Neural cell (in vitro differentiated cells): ENCODE data around the gene RNF44. TPM values are rescaled to one million over a fixed set of nuclear protein-coding genes. Genes with fewer than 3 reads are reported as not detected.

Source experiments
- H2AFZ ChIP-seq: fragments of 200-600, 300-800 bp; sonication (generic), shearing (Covaris generic); 2 replicates; pipeline ENCODE4 v1.6.0; 2014; ENCODE audit warnings: low read depth, mild to moderate bottlenecking, antibody characterized with exemption, low read length, moderate library complexity
- H3F3A ChIP-seq: fragments of 200-600 bp; shearing (Covaris generic); 2 replicates; pipeline ENCODE4 v1.6.1; 2016; ENCODE audit warnings: mild to moderate bottlenecking, moderate library complexity, mixed read lengths, antibody characterized with exemption, low read length; ENCODE audit not compliant: insufficient read depth, poor library complexity, severe bottlenecking
- H3K27ac ChIP-seq: fragments of 200-600, 300-800 bp; sonication (generic), shearing (Covaris generic); 2 replicates; pipeline ENCODE4 v1.5.1; 2014; ENCODE audit warnings: mild to moderate bottlenecking, low read length, moderate library complexity
- H3K27me3 ChIP-seq: fragments of 300-800, 200-600 bp; sonication (generic), shearing (Covaris generic); 2 replicates; pipeline ENCODE4 v1.6.0; 2014; ENCODE audit warnings: mild to moderate bottlenecking, low read depth, low read length, moderate library complexity; ENCODE audit not compliant: insufficient read depth
- H3K36me3 ChIP-seq: fragments of 300-800, 200-600 bp; sonication (generic), shearing (Covaris generic); 2 replicates; pipeline ENCODE4 v1.5.1; 2014; ENCODE audit warnings: mild to moderate bottlenecking, antibody characterized with exemption, low read length, moderate library complexity; ENCODE audit not compliant: insufficient read depth
- H3K4me2 ChIP-seq: fragments of 300-800, 200-600 bp; sonication (generic), shearing (Covaris generic); 2 replicates; pipeline ENCODE4 v1.6.0; 2014; ENCODE audit warnings: mild to moderate bottlenecking, low read length
- H3K4me3 ChIP-seq: fragments of 300-800, 200-600 bp; sonication (generic), shearing (Covaris generic); 2 replicates; pipeline ENCODE4 v1.5.1; 2014; ENCODE audit warnings: mild to moderate bottlenecking, low read length, moderate library complexity
- H3K79me2 ChIP-seq: fragments of 200-600 bp; shearing (Covaris generic); replicated peaks from 2 replicates; pipeline ENCODE4 v1.6.0; 2014; ENCODE audit warnings: mild to moderate bottlenecking, low read length, moderate library complexity; ENCODE audit not compliant: insufficient read depth
- H3K9ac ChIP-seq: fragments of 300-800, 200-600 bp; sonication (generic), shearing (Covaris generic); 2 replicates; pipeline ENCODE4 v1.6.1; 2016; ENCODE audit warnings: mild to moderate bottlenecking, low read length, mixed read lengths
- H3K9me2 ChIP-seq: fragments of 200-600 bp; shearing (Covaris generic); 2 replicates; pipeline ENCODE4 v1.6.1; 2016; ENCODE audit warnings: mild to moderate bottlenecking, low read length, mixed read lengths; ENCODE audit not compliant: insufficient read depth
- H3K9me3 ChIP-seq: fragments of 200-600, 300-800 bp; sonication (generic), shearing (Covaris generic); 2 replicates; pipeline ENCODE4 v1.6.1; 2016; ENCODE audit warnings: mild to moderate bottlenecking, mixed run types, low read length, moderate library complexity, mixed read lengths
- H4K20me1 ChIP-seq: fragments of 200-600 bp; shearing (Covaris generic); 2 replicates; pipeline ENCODE4 v1.6.1; 2016; ENCODE audit warnings: mild to moderate bottlenecking, mixed run types; ENCODE audit not compliant: insufficient read depth
- CTCF ChIP-seq: fragments of 450-650 bp; IDR thresholded peaks from 2 replicates; pipeline ENCODE4 v1.5.1; 2014; ENCODE audit warnings: antibody characterized with exemption, mild to moderate bottlenecking, moderate library complexity; ENCODE audit not compliant: poor library complexity, severe bottlenecking
- EP300 ChIP-seq: fragments of 450-650 bp; conservative IDR thresholded peaks from 2 replicates; pipeline ENCODE4 v1.6.1; 2014; ENCODE audit warnings: antibody characterized with exemption, mild to moderate bottlenecking, moderate library complexity; ENCODE audit not compliant: poor library complexity, severe bottlenecking
- EZH2 ChIP-seq: fragments of 200-600, 300-800 bp; shearing (Covaris generic), sonication (generic); IDR thresholded peaks from 2 replicates; pipeline ENCODE4 v1.6.1; 2014; ENCODE audit warnings: antibody characterized with exemption, low read length, borderline replicate concordance, mild to moderate bottlenecking; ENCODE audit not compliant: insufficient read depth, poor library complexity, severe bottlenecking
- MXI1 ChIP-seq: fragments of 450-650 bp; conservative IDR thresholded peaks from 2 replicates; pipeline ENCODE4 v1.6.1; 2014; ENCODE audit warnings: antibody characterized with exemption, mild to moderate bottlenecking; ENCODE audit not compliant: poor library complexity, severe bottlenecking
- POLR2AphosphoS5 ChIP-seq: IDR thresholded peaks from 2 replicates; pipeline ENCODE4 v1.6.1; 2012
- RAD21 ChIP-seq: fragments of 450-650 bp; conservative IDR thresholded peaks from 2 replicates; pipeline ENCODE4 v1.6.1; 2014; ENCODE audit warnings: antibody characterized with exemption, mild to moderate bottlenecking, moderate library complexity
- SMC3 ChIP-seq: fragments of 450-650 bp; conservative IDR thresholded peaks from 2 replicates; pipeline ENCODE4 v1.6.1; 2014; ENCODE audit warnings: antibody characterized with exemption, mild to moderate bottlenecking, moderate library complexity; ENCODE audit not compliant: poor library complexity
- TAF1 ChIP-seq: IDR thresholded peaks from 2 replicates; pipeline ENCODE4 v1.6.1; 2012; ENCODE audit warnings: low read depth
- polyA plus RNA-seq: library from polyadenylated mRNA; depleted of rRNA; stranded (reverse); fragments of >200 nt; gene quantifications from 2 replicates; pipeline ENCODE4 v1.2.3, GENCODE V29; 2014
- TF ChIP-seq, protein P1 (sequence below): IDR thresholded peaks from 2 replicates; pipeline ENCODE4 v1.6.1; 2012; ENCODE audit warnings: borderline replicate concordance

Gene RNF44
- polyA plus RNA-seq, 1 donor from 2014 or later, result 22.2 TPM

DNA sequence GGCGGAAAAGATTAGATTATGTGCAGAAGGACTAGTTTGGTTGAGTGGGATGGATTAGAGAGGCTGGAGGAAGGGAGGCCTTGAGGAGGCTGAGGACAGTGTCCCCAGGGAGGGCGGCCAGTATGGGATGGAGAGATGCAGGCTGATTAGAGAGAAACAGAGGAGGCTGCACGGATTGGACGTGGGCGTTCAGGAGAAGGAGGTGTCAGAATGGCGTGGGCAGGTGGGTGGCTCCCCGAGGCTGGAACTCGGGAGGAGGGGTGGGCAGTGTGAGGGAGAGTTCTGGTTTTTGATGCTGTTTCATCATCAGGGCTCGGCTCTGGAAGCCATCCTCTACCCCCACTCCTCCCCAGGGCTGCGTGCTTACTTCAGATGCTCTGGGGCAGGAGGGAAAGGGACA, 25.0 kb upstream of the RNF44 start:
- Histone ChIP-seq H3K4me2 (no peak overlapping the region), H3F3A (no peaks in the 10 kb centered on the region), H3K79me2 (no peaks in the 10 kb centered on the region), H3K27me3 (no peaks in the 10 kb centered on the region), H3K36me3 (no peaks in the 10 kb centered on the region), H3K4me3 (no peak overlapping the region), H3K9me2 (no peaks in the 10 kb centered on the region), H3K9me3 (no peaks in the 10 kb centered on the region), H3K9ac (no peak overlapping the region), H3K27ac (no peak overlapping the region), H4K20me1 (no peaks in the 10 kb centered on the region), H2AFZ (no peak overlapping the region)
- TF ChIP-seq CTCF (no peak), EP300 (no peak), SMC3 (no peak), POLR2AphosphoS5 (no peak), RAD21 (no peak), MXI1 (no peak), TAF1 (no peak)

DNA sequence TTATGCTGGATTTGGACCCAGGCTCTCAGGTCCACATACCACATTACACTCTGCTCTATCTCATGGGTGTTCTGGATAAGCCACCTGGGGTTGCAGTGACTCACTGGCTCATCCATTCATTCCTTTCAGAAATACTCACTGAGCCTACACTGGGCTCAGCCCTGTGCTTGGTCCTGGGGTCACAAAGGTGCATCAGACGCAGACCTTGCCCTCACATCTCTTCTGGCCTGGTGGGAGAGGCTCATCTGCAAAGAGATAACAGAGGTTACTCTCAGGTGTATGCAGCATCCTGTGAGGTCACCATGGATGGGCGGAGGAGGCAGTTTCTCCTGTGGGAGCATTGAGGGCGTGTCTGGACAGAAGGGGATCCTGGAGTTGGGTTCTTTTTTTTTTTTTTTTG, 24.1 kb upstream of the RNF44 start:
- Histone ChIP-seq H3K27me3 (no peaks in the 10 kb centered on the region), H3F3A (no peaks in the 10 kb centered on the region), H2AFZ (no peak overlapping the region), H3K27ac (no peak overlapping the region), H3K9me3 (no peaks in the 10 kb centered on the region), H3K79me2 (no peaks in the 10 kb centered on the region), H3K4me2 (no peak overlapping the region), H3K36me3 (no peaks in the 10 kb centered on the region), H4K20me1 (no peaks in the 10 kb centered on the region), H3K4me3 (no peak overlapping the region), H3K9ac (no peak overlapping the region), H3K9me2 (no peaks in the 10 kb centered on the region)
- TF ChIP-seq RAD21 (no peak), SMC3 (no peak), MXI1 (no peak), POLR2AphosphoS5 (no peak), TAF1 (no peak), EP300 (no peak), EZH2 (no peak)
- TF ChIP-seq, protein P1, sequence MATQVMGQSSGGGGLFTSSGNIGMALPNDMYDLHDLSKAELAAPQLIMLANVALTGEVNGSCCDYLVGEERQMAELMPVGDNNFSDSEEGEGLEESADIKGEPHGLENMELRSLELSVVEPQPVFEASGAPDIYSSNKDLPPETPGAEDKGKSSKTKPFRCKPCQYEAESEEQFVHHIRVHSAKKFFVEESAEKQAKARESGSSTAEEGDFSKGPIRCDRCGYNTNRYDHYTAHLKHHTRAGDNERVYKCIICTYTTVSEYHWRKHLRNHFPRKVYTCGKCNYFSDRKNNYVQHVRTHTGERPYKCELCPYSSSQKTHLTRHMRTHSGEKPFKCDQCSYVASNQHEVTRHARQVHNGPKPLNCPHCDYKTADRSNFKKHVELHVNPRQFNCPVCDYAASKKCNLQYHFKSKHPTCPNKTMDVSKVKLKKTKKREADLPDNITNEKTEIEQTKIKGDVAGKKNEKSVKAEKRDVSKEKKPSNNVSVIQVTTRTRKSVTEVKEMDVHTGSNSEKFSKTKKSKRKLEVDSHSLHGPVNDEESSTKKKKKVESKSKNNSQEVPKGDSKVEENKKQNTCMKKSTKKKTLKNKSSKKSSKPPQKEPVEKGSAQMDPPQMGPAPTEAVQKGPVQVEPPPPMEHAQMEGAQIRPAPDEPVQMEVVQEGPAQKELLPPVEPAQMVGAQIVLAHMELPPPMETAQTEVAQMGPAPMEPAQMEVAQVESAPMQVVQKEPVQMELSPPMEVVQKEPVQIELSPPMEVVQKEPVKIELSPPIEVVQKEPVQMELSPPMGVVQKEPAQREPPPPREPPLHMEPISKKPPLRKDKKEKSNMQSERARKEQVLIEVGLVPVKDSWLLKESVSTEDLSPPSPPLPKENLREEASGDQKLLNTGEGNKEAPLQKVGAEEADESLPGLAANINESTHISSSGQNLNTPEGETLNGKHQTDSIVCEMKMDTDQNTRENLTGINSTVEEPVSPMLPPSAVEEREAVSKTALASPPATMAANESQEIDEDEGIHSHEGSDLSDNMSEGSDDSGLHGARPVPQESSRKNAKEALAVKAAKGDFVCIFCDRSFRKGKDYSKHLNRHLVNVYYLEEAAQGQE, result no peak

DNA sequence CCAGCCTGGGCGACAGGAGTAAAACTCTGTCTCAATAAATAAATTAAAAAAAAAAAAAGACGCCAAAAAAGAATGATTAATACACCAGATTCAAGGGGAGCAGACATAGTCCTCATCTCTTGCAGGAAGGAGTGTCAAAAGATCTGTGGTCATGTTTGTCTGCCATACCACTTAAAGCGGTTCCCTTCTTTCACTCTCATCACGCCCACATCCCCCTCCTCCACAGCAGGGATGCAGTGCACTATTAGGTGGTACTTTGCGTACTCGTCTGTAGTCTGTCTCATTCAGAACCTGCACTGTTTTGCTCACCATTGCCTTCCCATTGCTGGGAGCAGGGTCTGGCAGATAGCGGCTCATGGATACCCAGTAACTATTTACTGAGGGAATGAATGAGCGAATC, 23.2 kb upstream of the RNF44 start:
- Histone ChIP-seq H3K9me3 (no peaks in the 10 kb centered on the region), H3K79me2 (no peaks in the 10 kb centered on the region), H4K20me1 (no peaks in the 10 kb centered on the region), H3K27me3 (no peaks in the 10 kb centered on the region), H3F3A (no peaks in the 10 kb centered on the region), H3K27ac (no peak overlapping the region), H3K4me3 (no peak overlapping the region), H2AFZ (no peak overlapping the region), H3K9me2 (no peaks in the 10 kb centered on the region), H3K9ac (no peak overlapping the region), H3K36me3 (no peaks in the 10 kb centered on the region), H3K4me2 (no peak overlapping the region)
- TF ChIP-seq POLR2AphosphoS5 (no peak), EP300 (no peak), SMC3 (no peak), MXI1 (no peak), RAD21 (no peak), CTCF (no peak)
